GM21381 (cell line): Measurements from ENCODE around the gene MKLN1.

Experiments used
- ATAC-seq: cut with Tn5 transposase; IDR thresholded peaks from one replicate; pipeline ENCODE4 v1.9.1; 2021; ENCODE audit warnings: mild to moderate bottlenecking, moderate library complexity; ENCODE audit not compliant: unreplicated experiment

MKLN1 gene

GRCh38 chr7:131538813-131539179 is 211.1 kb downstream of the MKLN1 start:
- no peak for ATAC-seq

DNA sequence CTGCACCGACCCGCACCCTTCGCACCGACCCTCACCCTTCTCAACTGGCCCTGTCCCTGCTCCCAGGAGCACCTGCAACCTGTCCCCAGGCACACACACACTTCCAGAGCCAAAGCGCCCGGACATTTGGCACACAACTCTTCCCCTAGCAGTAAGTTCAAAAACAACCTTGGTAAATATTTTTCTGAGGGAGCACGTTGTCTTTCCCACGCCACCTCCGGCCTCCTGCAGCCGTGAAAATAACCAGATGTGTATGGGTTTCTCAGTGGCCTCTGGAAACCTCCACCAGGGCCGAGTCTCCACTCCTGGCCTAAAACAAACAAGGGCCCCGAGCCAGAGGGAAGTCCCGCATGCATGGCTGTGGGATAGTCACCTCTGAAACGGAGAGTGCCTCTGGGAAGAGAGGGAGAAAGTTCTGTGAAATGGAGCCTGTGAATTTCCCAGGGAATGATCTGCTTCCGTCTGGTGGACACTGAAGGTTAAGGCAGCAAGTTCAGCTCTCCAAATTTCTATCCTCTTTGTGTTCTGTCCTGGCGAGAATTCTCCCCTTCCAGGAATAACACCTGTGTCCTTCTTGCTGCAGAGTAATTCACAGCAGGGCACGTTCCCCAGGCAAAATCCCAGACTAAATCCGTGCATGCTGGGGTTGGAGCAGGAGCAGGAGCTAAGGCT is 213.0 kb downstream of the MKLN1 start:
- ATAC-seq, result no peak

DNA sequence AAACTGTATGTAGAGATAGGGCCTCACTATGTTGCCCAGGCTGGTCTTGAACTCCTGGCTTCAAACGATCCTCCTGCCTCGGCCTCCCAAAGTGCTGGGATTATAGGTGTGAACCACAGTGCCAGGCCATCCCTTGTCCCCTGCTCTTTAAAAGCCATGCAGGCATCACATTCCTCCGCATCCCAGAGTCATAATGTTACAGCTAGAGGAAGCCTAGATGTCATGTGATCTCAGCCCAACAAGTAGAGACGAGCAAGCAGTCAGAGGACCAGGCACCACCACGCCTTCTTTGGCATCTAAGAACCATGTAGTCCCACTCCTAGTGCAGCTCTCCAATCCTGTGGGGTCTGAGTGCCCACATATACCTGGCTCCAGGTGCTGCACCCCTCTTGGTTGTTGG is 215.6 kb downstream of the MKLN1 start:
- no peak for ATAC-seq

GRCh38 chr7:131544021-131544420 is 216.3 kb downstream of the MKLN1 start:
- no peak for ATAC-seq

GRCh38 chr7:131544449-131545301 is 217.0 kb downstream of the MKLN1 start:
- ATAC-seq, result no peak

DNA sequence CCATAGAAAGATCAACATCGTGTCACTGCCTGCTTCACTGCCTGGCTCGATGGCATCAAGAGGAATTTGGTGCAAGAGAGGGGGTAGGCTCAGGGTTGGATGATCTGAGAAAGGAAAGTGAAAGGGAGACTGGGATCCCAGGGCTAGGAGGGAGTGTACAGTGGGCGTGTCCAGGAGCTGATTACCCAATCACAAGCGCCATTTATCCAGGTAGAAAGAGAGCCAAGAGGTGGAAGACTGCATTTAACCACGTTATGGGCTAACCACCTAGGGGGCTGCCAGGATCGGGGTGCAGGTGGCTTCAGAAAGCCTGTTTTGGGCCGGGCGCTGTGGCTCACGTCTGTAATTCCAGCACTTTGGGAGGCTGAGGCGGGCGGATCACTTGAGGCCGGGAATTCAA is 218.4 kb downstream of the MKLN1 start:
- no peak for ATAC-seq
